ENCODE results near the gene KY. TPM values are rescaled to one million over a fixed set of nuclear protein-coding genes. Genes with fewer than 3 reads are reported as not detected.
A peak's percentile ranks its signal among the peaks of the same experiment; 100 is the strongest.

KY gene
- total RNA-seq, 2 donors from 2014 or later, result 0.33 to 0.59 TPM

GRCh38 chr3:134624537-134625287, 26.1 kb downstream of the KY start:
- Histone ChIP-seq H3K27me3 (no peaks in the 10 kb centered on the region), H3K27ac (no peak overlapping the region), H3K4me1 (no peaks in the 10 kb centered on the region), H3K36me3 (no peaks in the 10 kb centered on the region), H3K4me3 (no peak overlapping the region), H3K9me3 (peaks cover 0 to 1% of the 10 kb centered on the region in 2 donors)
- TF ChIP-seq, protein P1, sequence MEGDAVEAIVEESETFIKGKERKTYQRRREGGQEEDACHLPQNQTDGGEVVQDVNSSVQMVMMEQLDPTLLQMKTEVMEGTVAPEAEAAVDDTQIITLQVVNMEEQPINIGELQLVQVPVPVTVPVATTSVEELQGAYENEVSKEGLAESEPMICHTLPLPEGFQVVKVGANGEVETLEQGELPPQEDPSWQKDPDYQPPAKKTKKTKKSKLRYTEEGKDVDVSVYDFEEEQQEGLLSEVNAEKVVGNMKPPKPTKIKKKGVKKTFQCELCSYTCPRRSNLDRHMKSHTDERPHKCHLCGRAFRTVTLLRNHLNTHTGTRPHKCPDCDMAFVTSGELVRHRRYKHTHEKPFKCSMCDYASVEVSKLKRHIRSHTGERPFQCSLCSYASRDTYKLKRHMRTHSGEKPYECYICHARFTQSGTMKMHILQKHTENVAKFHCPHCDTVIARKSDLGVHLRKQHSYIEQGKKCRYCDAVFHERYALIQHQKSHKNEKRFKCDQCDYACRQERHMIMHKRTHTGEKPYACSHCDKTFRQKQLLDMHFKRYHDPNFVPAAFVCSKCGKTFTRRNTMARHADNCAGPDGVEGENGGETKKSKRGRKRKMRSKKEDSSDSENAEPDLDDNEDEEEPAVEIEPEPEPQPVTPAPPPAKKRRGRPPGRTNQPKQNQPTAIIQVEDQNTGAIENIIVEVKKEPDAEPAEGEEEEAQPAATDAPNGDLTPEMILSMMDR (IDR thresholded peaks at IDR 0.05), result no peak
- peak; percentile 16 for DNase-seq (ENCODE audit: low spot score)

DNA sequence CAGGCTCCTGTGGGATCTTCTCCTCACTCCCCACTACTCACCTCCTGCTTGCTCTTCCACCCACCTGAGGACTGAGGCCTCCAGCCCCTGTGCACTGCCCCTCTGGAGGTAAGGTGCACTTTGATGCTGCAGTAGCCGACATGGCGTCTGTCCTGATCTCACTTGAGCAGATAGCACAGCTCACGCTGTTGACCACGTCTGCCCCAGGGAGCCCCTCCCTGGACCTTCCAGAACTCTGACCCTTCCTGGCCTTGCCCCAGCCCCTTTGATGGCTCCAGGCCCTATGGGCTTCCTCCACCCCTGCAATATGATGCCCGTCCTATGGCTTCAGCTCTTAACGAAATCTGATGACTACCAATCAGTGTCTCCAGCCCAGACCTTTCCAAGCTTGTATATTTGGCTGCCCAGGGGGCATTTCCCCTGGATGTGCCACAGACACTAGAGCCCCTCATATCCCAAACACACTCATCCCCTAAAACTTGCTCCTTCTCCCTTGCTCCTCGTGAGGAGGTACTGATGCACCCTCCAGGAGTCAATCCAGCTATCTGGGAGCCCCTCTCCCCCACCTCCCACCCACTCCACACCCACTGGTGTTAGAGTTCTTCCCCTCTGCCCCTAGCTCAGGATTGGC, 27.1 kb downstream of the KY start:
- no peaks in the 10 kb centered on the region for H3K9me3 ChIP-seq
- TF ChIP-seq, protein P1 (IDR thresholded peaks at IDR 0.05), result no peak
- H3K27ac ChIP-seq, result no peak overlapping the region
- H3K27me3 ChIP-seq, result no peaks in the 10 kb centered on the region
- no peaks in the 10 kb centered on the region for H3K36me3 ChIP-seq
- peak; percentile 38 for DNase-seq (ENCODE audit: low spot score)
- H3K4me3 ChIP-seq, result no peak overlapping the region
- H3K4me1 ChIP-seq, result no peaks in the 10 kb centered on the region

GRCh38 chr3:134622806-134623365, 27.9 kb downstream of the KY start:
- no peaks in the 10 kb centered on the region for H3K4me1 ChIP-seq
- H3K9me3 ChIP-seq, result no peaks in the 10 kb centered on the region
- H3K36me3 ChIP-seq, result no peaks in the 10 kb centered on the region
- TF ChIP-seq, protein P1 (IDR thresholded peaks at IDR 0.05), result no peak
- peak; percentile 9 for DNase-seq (ENCODE audit: low spot score)
- H3K27me3 ChIP-seq, result no peaks in the 10 kb centered on the region
- no peak overlapping the region for H3K27ac ChIP-seq
- H3K4me3 ChIP-seq, result no peak overlapping the region

DNA sequence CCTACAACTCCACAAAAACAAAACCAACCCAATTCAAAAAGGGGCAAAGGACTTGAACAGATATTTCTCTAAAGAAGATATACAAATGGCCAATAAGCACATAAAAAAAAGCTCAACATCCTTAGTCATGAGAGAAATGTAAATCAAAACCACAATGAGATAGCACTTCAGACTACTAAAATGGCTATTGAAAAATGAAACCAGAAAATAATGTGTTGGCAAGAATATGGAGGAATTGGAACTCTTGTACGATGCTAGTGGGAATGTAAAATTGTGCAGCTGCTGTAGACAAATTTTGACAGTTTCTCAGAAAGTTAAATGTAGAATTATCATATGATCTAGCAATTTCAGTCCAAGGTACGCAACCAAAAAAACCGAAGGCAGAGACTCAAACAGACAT, 29.0 kb downstream of the KY start:
- no peaks in the 10 kb centered on the region for H3K9me3 ChIP-seq
- DNase-seq (ENCODE audit: low spot score), result no peak
- TF ChIP-seq, protein P1 (IDR thresholded peaks at IDR 0.05), result no peak
- H3K4me3 ChIP-seq, result no peak overlapping the region
- no peaks in the 10 kb centered on the region for H3K4me1 ChIP-seq
- no peak overlapping the region for H3K27ac ChIP-seq
- no peaks in the 10 kb centered on the region for H3K27me3 ChIP-seq
- no peaks in the 10 kb centered on the region for H3K36me3 ChIP-seq

- Histone ChIP-seq H3K27me3 (no peaks in the 10 kb centered on the region), H3K9me3 (no peaks in the 10 kb centered on the region), H3K4me3 (no peak overlapping the region), H3K36me3 (no peaks in the 10 kb centered on the region), H3K4me1 (no peaks in the 10 kb centered on the region), H3K27ac (no peak overlapping the region)
- peak; percentile 21 for DNase-seq (ENCODE audit: low spot score)
- TF ChIP-seq, protein P1 (IDR thresholded peaks at IDR 0.05), result no peak
These were observed 30.2 kb downstream of the KY start for GRCh38 chr3:134620476-134621115.

All from right atrium auricular region (tissue), 2 donors.